IPS-NIHi11 (cell line): ENCODE results near the gene PIGM.
A peak's percentile ranks its signal among the peaks of the same experiment; 100 is the strongest.
"Not testable (repeated sequence)": the region's sequence is repeated elsewhere in the genome, so short reads cannot be mapped to it uniquely, and the experiment has no call there.

Experiments used
- DNase-seq: peaks from one replicate; pipeline ENCODE4 v3.0.0; 2012; ENCODE audit warnings: mixed read lengths, low spot score

Gene PIGM

GRCh38 chr1:160061369-160062229, 29.8 kb upstream of the PIGM start:
- peak; percentile 70 for DNase-seq

GRCh38 chr1:160058087-160058486, 26.3 kb upstream of the PIGM start:
- DNase-seq = no peak

GRCh38 chr1:160056648-160057169, 24.9 kb upstream of the PIGM start:
- no peak for DNase-seq

- DNase-seq = no peak
Measured at GRCh38 chr1:160053548-160054365, 22.0 kb upstream of the PIGM start.

- DNase-seq = no peak
Measured at GRCh38 chr1:160052936-160053335, 21.1 kb upstream of the PIGM start.

GRCh38 chr1:160050619-160051018, 18.8 kb upstream of the PIGM start:
- no peak for DNase-seq

- DNase-seq = not testable (repeated sequence)
Measured at GRCh38 chr1:160050182-160050581, 18.4 kb upstream of the PIGM start.

- DNase-seq = no peak
Measured at GRCh38 chr1:160049101-160049500, 17.3 kb upstream of the PIGM start.

GRCh38 chr1:160048335-160048734, 16.5 kb upstream of the PIGM start:
- DNase-seq = no peak

- DNase-seq = no peak
Measured at GRCh38 chr1:160047111-160047991, 15.6 kb upstream of the PIGM start.

GRCh38 chr1:160046494-160047110, 14.8 kb upstream of the PIGM start:
- peak; percentile 81 for DNase-seq

GRCh38 chr1:160045653-160046052, 13.9 kb upstream of the PIGM start:
- no peak for DNase-seq

GRCh38 chr1:160043543-160043942, 11.8 kb upstream of the PIGM start:
- no peak for DNase-seq

GRCh38 chr1:160040476-160040875, 8.7 kb upstream of the PIGM start:
- DNase-seq = no peak

- no peak for DNase-seq
Measured at GRCh38 chr1:160032165-160032820, 503 bp upstream of the PIGM start.

- DNase-seq = no peak
Measured at GRCh38 chr1:160030657-160031364, 979 bp downstream of the PIGM start.

GRCh38 chr1:160028426-160028825, 3.4 kb downstream of the PIGM start:
- DNase-seq = no peak

GRCh38 chr1:160025314-160025713, 6.5 kb downstream of the PIGM start:
- DNase-seq = no peak

GRCh38 chr1:160024195-160024905, 7.4 kb downstream of the PIGM start:
- DNase-seq = no peak
